Myocyte (in vitro differentiated cells): ENCODE data around the gene SPTBN1. TPM values are rescaled to one million over a fixed set of nuclear protein-coding genes. Genes with fewer than 3 reads are reported as not detected.

Source experiments
- DNase-seq: peaks from one replicate; pipeline ENCODE4 v3.0.0-alpha.2; 2012; ENCODE audit warnings: low read depth
- total RNA-seq: library from RNA; depleted of rRNA; stranded (reverse); fragments of >200 nt; gene quantifications from 2 replicates; pipeline ENCODE4 v1.2.3, GENCODE V29; 2014

SPTBN1 gene
- total RNA-seq, 1 donor from 2014 or later = 308 TPM

DNA sequence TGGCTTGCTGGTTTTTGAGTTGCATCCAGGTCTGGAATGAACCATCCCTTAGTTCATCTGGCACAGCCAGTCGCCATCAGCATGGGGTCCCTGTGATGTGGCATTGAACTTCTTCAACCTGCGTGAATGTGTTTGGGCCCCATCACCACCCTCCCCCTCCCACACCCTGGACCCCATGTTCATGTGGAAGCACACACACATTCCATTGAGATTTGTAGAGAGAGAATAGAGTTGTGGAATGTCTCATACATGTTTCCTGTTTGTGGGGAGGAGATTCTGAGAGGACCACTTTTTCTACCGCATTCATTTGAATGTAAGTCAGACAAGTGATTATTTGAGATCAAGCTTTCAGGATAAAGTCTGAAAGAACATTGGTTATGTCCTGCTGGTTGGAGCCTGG, 149.7 kb downstream of the SPTBN1 start:
- DNase-seq = no peak

DNA sequence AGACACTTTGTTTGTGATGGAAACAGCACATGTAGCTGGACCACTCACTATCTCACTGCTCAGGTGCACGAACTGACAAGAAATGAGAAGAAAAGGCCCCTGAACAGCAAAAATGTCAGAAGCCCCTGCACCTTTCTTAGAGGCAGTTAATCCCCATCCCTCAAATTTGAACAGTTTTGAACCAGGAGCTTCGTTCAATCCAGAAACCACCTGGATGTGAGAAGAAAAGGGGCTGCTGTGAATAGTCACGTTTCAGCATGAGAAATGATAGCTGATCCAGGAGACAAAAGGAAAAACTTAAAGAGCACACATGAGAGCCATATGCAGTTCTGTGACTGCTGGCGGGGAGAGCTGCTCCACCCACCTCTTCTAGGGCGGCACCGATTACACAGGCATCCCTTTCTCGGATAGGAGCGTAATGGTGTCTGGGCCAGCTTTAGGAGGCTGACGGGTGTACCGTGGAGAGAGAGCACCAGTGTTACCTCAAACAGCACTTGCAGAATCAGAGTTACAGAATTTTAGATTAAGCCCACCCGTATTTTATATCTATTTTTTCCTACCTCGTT, 150.3 kb downstream of the SPTBN1 start:
- no peak for DNase-seq

DNA sequence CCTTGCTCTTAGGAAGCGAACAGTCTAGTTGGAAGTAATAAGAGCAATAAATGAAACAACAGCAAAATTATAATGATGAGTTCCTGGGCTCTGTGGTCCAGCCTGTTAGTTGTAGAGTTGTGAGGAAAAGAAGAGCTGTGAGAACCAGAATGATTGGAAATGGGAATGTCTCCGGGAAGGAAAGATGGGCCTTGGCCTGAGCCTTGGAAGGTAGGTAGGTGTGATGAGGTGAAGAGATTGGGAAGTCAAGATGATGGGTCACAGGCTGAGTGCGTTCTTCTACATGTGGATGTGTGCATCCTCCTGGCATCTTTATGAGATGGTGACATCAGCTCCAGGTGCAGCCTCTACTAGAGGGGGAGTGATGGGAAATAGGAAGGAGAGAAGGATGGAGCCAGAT, 152.1 kb downstream of the SPTBN1 start:
- no peak for DNase-seq

DNA sequence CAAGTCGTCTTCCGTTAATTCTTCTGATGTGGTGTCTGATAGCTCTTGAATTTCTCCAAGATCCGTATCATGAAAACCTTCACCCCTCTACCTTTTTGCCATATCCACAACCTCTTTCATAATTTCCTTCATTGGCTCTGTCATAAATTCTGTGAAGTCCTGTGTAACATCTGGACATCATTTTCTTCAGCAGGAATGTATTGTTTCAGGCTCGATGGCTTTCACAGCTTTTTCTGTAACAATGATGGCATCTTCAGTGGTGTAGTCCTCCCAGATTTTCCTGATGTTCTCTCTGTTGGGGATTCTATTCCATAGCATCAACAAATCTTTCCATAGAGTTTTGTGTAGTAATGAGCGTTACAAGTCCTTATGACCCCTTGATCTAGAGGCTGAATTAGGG, 153.1 kb downstream of the SPTBN1 start:
- no peak for DNase-seq

DNA sequence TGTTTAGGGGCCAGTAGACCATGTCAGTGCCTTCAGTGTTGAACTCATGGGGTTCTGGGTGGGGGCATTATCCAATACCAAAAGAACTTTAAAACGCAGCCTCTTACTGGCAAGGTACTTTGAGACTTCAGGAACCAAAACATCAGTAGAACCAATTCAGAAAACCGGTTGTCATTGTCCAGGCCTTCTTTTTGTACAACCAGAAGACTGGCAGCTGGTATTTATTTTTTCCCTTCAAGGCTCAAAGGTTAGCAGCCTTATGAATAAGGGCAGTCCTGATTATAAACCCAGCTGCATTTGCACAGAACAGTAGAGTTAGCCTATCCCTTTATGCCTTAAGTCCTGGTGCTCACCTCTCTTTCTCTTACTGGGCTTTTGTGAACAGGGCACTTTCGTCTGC, 153.5 kb downstream of the SPTBN1 start:
- DNase-seq = no peak

DNA sequence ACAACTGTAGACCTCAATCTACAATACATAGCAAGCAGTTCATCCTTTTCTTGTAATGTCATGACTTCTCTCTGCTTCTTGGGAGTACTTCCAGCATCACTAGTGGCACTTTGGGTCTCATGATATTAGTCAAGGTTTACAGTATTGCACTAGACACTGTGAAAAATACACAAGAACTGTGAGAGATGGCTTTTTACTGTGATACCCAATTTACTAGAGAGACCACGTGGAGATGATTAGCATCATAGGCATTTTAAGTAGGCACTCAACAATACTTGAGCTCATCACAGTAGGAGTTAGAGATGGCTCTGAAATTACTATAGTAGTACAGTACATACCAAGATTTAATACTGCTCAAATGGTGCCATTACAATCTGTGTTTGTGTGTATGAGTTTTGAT, 154.6 kb downstream of the SPTBN1 start:
- DNase-seq = no peak

DNA sequence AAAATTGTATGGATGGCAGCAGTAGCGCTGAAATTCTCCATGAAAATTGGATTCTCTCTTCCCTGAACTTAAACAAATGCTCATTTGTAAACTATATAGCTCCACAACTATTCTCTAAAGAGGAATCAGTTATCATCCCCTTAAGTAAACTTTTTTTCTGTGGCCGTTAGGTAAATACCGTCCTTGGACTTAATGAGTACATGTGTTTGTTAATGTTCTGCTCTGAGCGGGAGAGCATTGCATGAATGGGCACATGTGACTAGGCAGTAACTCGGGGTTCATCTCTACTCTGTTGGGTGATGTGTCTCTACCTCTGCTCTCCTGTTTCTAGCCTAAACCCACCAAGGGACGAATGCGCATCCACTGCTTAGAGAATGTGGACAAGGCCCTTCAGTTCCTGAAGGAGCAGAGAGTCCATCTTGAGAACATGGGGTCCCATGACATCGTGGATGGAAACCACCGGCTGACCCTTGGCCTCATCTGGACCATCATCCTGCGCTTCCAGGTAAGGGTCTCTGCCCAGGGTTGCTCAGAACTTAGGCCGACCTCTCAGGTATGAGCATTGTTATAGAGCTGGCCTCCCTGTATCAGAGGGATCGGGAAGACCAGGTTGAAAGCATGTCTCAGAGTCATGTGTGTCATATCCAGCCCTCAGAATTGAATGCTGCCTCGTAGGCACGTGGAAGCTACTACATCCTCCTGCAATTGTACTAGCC, 155.9 kb downstream of the SPTBN1 start:
- DNase-seq = no peak

DNA sequence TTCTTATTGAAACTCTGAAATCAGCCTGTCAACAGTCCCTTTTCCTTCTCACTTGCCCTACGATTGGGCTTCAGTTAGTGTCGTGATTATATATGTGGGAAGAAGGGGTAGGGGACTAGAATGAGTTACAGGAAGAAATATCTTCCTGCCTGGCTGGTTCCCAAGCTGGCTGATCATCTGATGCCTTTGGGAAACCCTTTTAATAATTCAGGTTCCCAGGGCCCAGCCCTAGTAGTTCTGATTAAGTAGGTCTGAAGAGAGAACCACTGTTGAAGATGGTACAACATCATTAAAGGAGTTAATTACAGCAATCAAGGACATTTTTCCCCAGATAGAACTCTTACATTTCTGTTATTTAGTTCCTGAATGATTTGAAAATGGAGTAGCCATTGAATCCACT, 157.3 kb downstream of the SPTBN1 start:
- no peak for DNase-seq

DNA sequence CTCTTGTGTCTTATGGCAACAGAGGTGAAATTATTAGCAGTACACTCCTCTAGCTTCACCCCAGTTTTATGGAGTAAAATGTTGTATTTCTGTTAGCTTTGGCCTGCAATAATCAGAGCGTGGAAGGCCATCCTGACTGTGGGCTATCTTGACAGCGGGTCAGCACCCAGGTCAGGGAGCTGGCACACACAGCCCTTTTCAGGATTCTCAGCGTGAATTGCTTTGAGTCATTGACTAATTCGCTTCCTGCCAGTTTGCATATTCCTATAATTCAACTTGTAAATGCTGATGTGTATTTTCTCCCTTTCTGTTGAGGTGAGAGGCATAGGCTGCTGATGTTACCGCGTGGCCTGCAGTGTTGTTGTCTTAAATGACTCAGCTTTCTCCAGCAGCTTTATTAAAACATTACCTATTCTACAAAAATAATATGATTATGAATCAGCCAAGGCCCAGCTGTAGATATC, 157.7 kb downstream of the SPTBN1 start:
- DNase-seq = no peak

DNA sequence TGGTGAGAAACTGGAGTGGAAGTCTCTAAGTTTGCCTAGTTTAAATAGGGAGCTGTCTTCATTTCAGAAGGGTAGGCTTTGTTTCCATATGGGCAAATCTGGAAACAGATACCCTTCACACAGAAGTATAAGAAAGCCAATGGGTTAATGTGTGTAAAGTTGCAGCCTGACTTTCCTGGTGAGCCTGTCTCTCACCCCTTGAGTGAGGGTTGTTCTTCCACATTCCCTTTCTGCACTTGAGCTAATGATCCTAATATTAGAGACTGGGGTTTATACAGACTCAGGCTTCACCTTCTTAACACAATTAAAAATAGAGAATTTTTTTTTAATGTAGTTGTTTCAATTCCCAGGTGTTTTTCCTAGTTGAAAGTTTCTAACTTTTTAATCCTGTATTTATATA, 158.7 kb downstream of the SPTBN1 start:
- DNase-seq = no peak

DNA sequence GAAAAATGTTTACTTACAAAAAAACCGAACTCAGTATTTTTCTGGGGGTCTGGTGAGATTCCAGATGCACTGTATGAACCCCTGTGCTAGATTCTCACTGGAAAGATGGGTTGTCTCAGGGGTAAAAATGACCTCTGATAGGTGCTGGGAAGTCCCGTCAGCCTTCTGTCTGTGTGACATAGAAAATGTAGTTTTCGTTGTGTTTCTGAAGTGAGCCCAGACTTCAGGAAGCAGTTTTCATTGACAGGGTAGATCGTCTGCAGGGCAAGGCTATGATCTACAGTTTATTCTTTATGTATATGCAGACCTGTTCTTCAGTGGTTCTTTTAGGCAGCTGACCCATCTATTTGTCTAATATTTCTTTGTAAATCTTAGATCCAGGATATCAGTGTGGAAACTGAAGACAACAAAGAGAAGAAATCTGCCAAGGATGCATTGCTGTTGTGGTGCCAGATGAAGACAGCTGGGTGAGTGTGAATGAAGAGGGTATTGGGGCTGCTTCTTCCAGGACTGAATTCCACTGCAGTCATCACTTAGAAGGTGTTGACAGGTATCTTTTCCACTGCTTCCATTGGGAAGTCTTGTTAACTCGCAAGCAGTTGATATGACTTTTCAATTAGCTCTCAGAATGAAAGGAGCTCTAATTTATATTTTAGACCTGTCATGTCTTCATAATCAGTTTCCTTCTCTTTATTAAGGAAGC, 159.9 kb downstream of the SPTBN1 start:
- no peak for DNase-seq

DNA sequence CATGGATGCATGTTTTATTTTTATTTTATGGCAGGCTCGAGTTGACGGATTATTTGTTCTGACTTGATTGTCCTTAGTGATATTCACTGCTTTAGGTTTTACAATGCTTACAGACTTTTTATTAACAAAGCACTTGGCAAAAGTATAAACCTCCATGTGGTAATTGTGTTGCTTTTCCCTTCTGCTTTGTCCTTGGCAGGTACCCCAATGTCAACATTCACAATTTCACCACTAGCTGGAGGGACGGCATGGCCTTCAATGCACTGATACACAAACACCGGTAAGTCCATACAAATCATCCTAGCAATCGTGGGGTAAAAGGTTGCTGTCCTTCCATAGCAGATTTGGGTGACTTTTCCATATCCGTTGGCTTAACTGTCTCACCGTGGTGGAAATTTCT, 161.3 kb downstream of the SPTBN1 start:
- DNase-seq = no peak

DNA sequence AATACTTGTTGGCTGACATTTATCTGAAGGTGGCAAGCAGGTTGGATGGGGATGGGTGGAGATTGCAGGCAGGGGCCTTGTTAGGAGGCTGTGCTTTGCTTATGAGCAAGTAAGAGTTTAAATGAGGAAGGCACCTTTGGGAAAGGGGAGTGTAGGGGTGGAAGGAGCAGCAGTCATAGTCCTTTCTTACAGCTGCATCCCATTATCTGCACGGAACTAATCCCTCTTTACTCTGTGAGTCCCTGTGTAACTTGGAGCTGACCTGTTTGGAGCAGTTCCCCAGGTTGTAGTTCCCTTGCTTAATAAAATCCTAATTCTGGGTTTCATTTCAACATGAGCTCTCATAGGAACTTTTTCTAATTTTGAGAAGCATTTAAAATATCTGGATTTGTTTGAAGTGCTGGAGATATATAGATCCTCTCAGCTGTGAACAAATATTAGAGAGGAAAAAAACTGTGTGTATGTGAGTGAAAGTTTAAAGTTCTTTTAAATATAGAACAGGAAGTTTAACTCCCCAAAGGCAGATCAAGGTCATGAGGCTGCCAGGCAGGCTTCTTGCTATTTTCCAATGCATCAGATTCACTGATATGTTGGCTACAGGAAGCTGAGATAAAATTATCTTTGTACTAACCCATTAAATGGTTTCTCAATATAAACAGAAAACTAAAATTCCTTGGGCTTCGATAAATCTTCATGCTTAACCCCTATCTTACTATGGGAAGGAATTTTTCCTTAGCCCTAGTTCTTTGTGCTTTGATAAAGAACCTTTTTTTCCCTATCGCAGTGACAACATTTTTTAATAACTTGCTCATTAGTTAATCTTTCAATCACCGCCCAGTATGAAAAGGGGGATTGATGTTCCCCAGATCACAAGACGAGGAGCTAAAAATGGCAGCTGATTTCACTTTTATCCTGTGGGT, 162.8 kb downstream of the SPTBN1 start:
- no peak for DNase-seq

DNA sequence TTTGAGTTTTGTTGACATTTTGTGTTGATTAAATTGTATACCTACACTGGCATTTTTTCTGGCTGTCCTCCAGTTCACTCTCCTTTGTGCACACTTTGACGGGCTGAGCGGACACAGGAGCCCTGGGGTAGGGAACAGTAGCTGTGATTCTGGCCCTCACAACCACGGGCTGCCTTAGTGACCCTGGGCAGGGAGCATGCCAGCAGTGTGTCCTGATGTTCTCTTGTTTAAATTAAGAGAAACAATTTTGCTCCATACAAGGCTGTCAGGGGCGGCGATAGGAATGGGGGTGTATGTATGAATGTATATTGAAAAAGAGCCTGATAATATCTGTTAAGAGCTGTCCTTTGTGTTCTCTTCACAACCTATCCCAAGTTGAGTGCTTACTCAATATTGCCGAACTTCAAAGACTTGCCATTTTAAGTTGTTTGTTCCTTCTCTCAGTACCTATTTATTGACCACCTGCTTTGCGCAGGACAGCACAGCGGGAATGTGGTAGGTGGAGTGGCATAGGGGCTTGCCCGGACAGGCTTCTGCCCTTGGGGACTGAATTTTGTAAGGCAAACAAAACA, 163.6 kb downstream of the SPTBN1 start:
- no peak for DNase-seq

DNA sequence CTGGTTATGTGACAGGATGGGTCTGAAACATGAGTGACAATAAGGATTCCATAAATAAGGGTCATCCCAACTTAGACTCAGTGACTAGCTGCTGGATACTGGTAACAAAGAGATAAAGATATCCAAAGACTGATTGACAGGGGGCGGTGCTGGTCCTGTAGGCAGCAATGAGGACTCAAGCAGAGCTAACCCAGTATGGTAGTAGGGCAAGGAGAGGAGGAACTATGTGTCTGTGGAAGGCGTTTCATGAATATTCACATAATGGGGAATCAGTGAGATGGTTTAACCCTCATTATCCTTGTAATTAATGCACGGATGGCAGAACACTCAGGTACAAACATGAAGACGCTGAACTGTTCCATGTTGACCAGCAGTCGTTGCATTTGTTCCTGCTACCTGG, 164.8 kb downstream of the SPTBN1 start:
- no peak for DNase-seq

DNA sequence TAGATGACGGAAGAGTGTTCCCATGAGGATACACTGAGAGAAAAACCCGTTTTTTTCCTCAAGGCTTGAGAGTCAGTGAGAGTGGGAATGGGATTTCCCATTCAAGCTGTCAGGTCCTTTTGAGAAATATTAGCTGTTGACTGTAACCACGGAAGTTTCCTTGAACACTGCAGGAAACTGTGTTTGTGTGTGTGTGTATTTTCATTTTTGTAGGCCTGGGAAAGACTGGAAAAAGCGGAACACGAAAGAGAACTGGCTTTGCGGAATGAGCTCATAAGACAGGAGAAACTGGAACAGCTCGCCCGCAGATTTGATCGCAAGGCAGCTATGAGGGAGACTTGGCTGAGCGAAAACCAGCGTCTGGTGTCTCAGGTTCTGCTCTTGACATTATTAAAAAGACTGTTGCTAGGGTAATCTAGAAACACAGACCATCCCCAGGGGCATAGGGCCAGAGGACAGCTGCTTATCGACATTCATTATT, 168.5 kb downstream of the SPTBN1 start:
- DNase-seq = no peak

DNA sequence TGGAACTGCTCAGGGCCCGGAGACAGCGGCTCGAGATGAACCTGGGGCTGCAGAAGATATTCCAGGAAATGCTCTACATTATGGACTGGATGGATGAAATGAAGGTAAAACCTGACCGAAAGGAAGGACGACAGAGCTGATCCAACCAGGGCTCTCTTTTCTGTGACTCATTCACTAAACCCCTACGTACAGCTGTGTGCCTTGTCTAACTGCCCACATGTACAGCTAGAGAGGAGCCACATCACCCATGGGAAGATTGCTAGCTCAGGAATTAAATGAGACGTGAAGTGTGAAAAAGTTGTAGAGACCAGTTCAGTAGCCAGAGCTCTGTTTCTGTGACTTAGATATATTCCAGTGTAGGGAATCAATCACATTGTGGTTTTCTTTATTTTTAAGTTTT, 170.0 kb downstream of the SPTBN1 start:
- DNase-seq = no peak

DNA sequence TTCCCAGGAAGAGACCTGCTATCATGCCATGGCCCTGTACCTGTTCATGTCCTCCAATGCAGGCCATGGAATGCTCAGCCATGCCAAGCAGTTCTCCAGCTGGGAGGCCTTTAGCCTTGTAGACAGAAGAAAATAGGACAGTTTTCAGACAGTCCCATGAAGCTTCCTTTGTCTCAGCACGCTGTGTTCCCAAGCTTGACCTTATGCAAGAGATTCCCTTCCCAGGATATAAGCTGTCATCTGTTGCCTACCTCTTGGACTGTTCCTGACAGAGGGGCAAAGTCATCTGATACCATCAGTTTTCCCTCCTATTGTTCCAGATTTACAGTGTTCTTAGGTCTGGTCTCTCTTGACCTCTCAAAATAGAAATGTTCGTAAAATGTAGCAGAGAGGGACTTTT, 170.8 kb downstream of the SPTBN1 start:
- DNase-seq = no peak

DNA sequence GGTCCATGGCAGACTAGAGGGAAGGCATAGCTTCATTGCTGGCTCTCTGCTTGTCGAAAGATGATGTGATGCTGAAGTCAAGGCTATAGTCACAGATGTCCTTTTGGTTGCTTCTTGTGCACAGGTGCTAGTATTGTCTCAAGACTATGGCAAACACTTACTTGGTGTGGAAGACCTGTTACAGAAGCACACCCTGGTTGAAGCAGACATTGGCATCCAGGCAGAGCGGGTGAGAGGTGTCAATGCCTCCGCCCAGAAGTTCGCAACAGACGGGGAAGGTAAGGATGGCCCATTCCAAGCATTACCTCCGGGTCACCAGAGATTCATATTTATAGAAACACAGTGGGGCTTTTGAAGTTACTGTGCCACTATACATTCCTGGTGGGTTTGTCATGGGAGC, 171.8 kb downstream of the SPTBN1 start:
- DNase-seq = no peak

DNA sequence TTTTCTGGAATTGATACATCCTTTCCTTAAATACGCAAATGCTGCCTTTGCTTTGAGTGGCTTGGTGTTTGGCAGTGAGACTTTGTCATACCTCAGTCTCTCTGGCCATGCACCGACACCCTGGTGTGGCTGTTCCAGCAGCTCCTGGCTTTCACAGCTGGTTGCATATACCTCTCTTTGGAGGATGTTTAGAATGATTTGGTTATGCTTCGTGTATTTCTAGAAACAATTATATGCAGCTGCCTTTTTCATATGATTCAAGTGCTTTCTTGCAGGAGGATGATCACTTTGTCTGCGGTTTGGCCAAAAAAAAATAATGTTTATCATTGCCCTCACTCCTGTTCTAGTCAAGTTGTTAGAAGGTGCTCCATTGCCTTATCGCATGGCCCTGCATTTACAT, 172.3 kb downstream of the SPTBN1 start:
- no peak for DNase-seq

DNA sequence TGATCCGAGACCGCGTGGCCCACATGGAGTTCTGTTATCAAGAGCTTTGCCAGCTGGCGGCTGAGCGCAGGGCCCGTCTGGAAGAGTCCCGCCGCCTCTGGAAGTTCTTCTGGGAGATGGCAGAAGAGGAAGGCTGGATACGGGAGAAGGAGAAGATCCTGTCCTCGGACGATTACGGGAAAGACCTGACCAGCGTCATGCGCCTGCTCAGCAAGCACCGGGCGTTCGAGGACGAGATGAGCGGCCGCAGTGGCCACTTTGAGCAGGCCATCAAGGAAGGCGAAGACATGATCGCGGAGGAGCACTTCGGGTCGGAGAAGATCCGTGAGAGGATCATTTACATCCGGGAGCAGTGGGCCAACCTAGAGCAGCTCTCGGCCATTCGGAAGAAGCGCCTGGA, 172.8 kb downstream of the SPTBN1 start:
- no peak for DNase-seq
